Measurements from ENCODE around the gene MIER1. TPM values are rescaled to one million over a fixed set of nuclear protein-coding genes. Genes with fewer than 3 reads are reported as not detected.

Gene MIER1
- total and polyA plus RNA-seq, 9 of the 15 experiments (the other 6 are each of a cell fraction or from before 2014, with no cell fraction given), result 13.9 to 34.8 (median 21.5) TPM

DNA sequence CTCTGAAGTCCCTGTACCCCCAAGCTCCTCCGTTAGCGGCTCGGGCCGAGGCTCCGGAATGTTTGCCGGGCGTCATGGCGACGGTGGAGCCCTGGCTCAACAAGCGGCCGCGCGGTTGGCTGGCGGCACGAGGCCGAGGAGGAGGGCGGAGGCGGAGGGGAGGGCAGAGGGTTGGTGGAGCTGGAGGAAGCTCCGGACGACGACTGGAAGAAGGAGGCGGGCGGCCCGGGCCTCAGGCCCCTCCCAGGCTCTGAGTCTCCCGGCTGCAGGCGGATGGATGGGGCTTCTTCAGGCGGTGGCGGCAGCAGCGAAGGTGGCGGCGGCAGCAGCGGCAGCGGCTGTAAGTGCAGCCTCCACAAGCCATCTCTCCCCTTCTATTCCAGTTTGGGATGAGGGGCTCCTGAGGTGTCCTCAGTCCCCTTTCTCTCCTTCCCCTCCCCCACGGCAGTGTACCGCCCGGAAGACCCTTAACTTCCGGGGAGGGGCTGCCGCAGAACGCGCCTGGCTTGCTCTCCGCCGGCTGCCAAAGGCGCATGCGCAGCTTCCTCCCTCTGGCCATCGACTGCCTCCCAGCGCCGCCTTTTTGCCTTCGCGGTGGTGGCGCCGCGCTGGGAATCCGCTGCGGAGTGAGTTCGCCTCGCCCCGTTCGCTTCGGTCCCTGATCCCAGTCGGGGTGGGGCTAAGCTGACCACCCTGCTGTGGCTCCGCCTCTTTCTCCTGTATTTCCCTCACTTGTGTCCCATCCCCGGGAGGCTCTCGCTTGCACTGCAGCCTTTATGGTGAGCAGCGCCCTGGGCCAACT is at the start of gene MIER1, which contains the start of gene DNAI4 (continued):
- TF ChIP-seq, protein P1, sequence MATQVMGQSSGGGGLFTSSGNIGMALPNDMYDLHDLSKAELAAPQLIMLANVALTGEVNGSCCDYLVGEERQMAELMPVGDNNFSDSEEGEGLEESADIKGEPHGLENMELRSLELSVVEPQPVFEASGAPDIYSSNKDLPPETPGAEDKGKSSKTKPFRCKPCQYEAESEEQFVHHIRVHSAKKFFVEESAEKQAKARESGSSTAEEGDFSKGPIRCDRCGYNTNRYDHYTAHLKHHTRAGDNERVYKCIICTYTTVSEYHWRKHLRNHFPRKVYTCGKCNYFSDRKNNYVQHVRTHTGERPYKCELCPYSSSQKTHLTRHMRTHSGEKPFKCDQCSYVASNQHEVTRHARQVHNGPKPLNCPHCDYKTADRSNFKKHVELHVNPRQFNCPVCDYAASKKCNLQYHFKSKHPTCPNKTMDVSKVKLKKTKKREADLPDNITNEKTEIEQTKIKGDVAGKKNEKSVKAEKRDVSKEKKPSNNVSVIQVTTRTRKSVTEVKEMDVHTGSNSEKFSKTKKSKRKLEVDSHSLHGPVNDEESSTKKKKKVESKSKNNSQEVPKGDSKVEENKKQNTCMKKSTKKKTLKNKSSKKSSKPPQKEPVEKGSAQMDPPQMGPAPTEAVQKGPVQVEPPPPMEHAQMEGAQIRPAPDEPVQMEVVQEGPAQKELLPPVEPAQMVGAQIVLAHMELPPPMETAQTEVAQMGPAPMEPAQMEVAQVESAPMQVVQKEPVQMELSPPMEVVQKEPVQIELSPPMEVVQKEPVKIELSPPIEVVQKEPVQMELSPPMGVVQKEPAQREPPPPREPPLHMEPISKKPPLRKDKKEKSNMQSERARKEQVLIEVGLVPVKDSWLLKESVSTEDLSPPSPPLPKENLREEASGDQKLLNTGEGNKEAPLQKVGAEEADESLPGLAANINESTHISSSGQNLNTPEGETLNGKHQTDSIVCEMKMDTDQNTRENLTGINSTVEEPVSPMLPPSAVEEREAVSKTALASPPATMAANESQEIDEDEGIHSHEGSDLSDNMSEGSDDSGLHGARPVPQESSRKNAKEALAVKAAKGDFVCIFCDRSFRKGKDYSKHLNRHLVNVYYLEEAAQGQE (IDR thresholded peaks at IDR 0.05; ENCODE audit: borderline replicate concordance), result no peak; the same call in 1 of the 2 replicates
- TF ChIP-seq, protein P1 (CRISPR knock-in tag; IDR thresholded peaks at IDR 0.05; ENCODE audit: low read depth), result 0 out of 2 replicates have a peak, but pooled peaks have one; percentile 16
- no peak for TF ChIP-seq NR2F6 (CRISPR knock-in tag; IDR thresholded peaks at IDR 0.05)
- no peak for TF ChIP-seq SMAD1 (IDR thresholded peaks at IDR 0.05; ENCODE audit: low read depth, low read length, partially characterized antibody)
- TF ChIP-seq JUNB (CRISPR knock-in tag; conservative IDR thresholded peaks at IDR 0.05), result no peak
- TF ChIP-seq, protein P2, sequence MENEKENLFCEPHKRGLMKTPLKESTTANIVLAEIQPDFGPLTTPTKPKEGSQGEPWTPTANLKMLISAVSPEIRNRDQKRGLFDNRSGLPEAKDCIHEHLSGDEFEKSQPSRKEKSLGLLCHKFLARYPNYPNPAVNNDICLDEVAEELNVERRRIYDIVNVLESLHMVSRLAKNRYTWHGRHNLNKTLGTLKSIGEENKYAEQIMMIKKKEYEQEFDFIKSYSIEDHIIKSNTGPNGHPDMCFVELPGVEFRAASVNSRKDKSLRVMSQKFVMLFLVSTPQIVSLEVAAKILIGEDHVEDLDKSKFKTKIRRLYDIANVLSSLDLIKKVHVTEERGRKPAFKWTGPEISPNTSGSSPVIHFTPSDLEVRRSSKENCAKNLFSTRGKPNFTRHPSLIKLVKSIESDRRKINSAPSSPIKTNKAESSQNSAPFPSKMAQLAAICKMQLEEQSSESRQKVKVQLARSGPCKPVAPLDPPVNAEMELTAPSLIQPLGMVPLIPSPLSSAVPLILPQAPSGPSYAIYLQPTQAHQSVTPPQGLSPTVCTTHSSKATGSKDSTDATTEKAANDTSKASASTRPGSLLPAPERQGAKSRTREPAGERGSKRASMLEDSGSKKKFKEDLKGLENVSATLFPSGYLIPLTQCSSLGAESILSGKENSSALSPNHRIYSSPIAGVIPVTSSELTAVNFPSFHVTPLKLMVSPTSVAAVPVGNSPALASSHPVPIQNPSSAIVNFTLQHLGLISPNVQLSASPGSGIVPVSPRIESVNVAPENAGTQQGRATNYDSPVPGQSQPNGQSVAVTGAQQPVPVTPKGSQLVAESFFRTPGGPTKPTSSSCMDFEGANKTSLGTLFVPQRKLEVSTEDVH (IDR thresholded peaks at IDR 0.05; ENCODE audit: low read depth, partially characterized antibody), result peak; percentile 55
- peak; percentile 66 for TF ChIP-seq LCOR (CRISPR knock-in tag; IDR thresholded peaks at IDR 0.05)
- no peak for TF ChIP-seq KAT2B (IDR thresholded peaks at IDR 0.05; ENCODE audit: low read depth, low read length)
- peak; percentile 60 for TF ChIP-seq RNF2 (IDR thresholded peaks at IDR 0.05)
- TF ChIP-seq SETDB1 (IDR thresholded peaks at IDR 0.05; ENCODE audit: low read length), result no peak
- peak; percentile 33 for TF ChIP-seq PRPF4 (IDR thresholded peaks at IDR 0.05; ENCODE audit: insufficient read depth, low read depth, low read length, poor library complexity, severe bottlenecking)
- TF ChIP-seq, protein P3, sequence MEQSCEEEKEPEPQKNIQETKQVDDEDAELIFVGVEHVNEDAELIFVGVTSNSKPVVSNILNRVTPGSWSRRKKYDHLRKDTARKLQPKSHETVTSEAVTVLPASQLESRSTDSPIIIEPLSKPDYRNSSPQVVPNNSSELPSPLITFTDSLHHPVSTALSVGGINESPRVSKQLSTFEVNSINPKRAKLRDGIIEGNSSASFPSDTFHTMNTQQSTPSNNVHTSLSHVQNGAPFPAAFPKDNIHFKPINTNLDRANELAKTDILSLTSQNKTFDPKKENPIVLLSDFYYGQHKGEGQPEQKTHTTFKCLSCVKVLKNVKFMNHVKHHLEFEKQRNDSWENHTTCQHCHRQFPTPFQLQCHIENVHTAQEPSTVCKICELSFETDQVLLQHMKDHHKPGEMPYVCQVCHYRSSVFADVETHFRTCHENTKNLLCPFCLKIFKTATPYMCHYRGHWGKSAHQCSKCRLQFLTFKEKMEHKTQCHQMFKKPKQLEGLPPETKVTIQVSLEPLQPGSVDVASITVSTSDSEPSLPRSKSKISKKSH (CRISPR knock-in tag; IDR thresholded peaks at IDR 0.05), result no peak
- TF ChIP-seq RBM14 (IDR thresholded peaks at IDR 0.05; ENCODE audit: borderline replicate concordance, insufficient read depth, low read depth, low read length), result no peak

All from K562 (cell line).